ENCODE results near the gene CNTN4. TPM values are rescaled to one million over a fixed set of nuclear protein-coding genes. Genes with fewer than 3 reads are reported as not detected.

Gene CNTN4
- total RNA-seq, 1 donor from 2014 or later: not detected

DNA sequence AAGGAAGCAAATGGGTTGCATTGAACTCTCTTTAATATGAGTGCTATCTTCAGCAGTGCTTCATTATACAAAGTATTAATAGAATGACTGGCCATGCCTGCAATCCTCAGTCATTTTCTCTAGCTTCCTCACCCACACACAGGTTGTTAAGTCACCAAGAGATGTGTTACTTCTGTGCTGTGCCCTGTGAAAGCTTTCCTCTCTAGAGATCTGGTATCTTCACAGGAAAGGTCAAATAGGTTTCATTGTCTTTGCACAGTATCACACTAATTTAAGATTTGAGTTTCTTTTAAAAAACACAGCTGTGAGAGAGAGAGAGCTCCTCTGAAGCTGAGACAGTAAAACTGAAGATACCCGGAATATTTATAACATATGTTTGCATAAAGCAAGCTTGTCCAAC, 278.6 kb downstream of the CNTN4 start:
- intact Hi-C loops (cut with micrococcal nuclease): no loop called here

DNA sequence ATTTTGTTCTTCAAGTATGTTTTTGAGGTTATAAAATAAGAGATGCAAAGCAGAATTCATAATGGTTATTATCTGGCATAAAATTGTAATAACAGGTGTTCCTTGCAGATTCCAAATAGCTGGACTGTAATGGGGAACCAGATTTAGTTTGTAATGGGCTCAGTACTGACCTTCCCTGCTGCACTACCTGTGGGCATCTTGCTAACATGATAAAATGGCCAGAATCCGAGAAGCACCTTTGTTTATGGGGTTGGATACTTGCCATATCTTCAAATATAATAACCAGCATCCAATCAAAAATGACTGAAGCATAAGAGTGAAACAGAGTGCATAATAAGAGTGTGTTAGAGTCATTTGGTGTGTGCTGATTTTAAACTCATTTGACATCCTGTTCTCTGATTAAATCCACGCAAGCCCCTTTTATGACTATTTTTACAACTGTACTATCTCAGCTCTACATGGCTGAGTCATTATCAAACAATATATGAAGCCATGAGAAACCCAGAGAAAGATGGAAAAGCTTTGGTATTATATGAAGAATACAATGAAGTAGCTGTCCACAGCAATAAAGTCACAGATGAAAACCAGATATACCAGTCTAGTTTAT, 292.4 kb downstream of the CNTN4 start:
- intact Hi-C loops (cut with micrococcal nuclease): no loop called here

DNA sequence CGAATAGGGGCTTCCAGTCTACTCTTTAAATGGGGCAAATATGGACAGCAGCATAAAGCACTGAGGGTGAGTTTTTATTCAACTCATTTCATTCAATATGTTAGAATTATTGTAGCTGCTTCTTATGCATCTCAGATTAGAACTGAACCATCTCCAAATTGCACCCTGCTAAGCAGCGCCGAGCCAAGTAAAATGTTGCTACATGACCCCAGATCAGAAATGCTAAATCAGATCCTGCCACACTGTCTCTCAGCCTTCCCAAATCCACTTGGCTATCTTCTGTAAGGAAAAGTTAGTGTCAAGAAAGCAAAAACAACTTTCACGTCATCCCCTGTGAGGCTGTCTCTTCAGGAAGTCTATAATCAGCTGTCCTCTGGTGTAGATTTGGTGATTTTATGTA, 293.2 kb downstream of the CNTN4 start:
- intact Hi-C loops (cut with micrococcal nuclease): no loop called here

DNA sequence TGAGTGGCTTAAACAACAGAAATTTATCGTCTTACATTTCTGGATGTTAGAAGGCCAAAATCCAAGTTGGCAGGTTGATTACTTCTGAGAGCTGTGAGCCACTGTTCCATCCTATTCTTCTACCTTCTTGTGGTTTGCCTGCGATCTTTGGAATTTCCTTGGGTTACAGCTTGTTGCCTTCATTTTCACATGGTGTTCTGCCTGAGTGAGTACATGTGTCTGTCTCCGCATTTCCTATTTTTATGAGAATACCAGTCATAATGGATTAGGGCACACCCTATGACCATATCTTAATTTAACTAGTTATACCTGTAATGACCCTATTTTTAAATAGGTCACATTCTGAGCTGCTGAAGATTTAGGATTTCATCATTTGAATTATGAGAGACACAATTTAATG, 294.3 kb downstream of the CNTN4 start:
- intact Hi-C loops (cut with micrococcal nuclease): no loop called here

DNA sequence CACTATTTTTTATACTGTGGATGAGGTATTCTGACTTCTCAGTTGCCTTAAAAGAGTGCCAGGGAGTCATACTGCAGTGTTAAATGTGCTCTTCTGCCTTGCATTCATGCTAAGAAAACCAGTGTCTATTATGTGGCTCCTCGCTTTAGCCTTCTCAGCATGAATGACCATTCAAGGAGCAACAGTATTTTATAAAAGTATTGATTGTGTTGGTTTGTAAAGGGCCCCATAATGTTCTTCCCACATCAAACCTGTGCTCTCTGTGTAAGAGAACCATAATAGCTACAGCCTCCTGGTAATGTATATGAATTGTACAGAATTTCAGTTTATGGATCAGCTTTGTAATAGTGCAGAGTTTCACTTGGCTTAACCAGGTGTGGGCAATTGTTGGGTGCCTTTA, 316.4 kb downstream of the CNTN4 start:
- intact Hi-C loops (cut with micrococcal nuclease): no loop called here

DNA sequence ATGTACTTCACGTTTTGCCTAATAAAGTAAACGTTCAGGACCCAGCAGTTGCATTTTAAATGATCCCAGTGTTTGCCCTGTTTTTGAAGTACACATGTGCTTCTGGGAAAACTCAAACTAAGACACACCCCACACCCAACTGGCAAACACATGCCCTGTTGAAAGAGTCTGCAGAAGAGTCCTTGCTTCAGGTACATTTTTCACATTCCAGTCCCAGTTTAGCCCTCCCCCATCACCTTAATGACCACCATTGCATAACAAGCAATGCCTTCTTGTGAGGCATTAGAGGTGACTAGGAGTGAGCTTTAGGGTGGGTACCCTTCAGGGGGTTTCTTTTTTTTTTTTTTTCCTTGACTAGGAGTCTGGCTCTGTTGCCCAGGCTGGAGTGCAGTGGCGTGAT, 322.3 kb downstream of the CNTN4 start:
- intact Hi-C loops (cut with micrococcal nuclease): no loop called here

DNA sequence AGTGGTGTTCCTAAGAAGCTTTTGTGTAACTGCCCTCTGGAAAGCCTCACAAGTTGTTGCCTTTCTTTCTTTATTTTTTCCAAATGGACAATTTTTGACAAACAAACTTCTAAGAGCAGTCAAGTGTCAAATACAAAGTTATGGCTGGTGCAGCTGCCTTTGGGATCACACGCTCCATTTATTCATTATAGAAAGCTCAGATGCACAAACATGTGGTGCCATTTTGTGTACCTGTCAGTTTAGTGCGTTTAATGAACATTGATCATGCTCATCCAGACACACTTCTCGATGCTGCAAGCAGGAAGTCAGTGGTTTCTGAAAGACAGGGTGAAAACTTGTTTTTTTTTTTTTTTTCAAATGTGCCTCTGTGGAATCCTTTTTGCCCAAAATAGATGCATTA, 324.5 kb downstream of the CNTN4 start:
- intact Hi-C loops (cut with micrococcal nuclease): no loop called here

DNA sequence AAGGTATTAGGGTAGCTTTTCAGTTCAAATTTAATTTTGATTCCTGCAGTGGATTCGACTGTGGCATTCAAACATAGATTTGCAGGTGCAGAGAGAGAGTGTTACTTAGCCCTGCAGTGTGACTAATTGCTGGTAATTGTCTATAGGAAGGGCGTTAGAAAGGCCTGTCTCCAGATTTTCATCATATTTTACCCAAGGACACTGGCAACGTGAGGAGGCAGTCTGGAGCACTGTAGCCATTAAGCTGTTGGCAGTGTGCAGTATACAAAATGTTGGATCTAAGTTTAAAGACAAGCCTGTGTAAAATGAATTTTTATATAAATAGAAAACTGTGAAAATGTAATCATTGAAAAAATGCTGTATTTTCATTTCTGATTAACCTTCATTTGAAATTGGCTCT, 342.9 kb downstream of the CNTN4 start:
- intact Hi-C loops (cut with micrococcal nuclease): no loop called here

DNA sequence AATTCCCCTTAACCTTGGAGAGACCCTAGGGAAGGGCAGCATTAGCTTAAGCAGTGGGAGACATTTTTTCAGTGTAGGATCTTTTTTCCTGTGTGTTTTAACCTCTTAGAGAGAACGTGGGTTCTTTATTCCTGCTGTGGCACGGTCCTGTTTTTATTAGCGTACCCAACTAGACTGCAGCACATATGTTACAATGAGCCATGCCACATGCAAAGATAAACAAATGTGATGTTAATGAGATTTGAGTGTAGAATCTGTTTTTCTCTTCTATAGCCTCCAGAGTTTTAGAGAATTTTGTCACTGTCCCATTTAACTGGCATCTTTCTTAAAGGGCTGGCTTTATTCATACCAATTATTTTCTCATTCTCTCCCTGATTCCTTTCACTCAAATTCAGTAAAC, 347.5 kb downstream of the CNTN4 start:
- intact Hi-C loops (cut with micrococcal nuclease): no loop called here

DNA sequence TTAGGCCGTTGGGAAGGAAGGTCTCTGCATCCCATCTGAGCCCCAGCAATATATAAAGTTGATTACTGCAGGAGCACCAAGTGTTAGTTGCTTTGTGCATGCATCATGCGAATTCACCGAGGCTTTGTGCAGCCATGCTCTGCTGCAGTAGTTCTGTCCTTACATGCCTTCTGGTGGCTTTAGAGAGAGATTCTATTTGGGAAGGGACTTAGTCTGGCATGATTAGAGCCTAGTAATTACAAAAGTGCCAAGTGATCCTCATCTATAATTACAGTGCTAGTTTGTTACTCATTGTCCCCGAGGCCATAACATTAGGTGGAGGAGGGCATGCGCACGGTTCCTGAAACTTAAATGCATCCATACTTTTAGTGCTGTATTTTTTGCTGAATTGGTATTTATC, 353.6 kb downstream of the CNTN4 start:
- intact Hi-C loops (cut with micrococcal nuclease): no loop called here

DNA sequence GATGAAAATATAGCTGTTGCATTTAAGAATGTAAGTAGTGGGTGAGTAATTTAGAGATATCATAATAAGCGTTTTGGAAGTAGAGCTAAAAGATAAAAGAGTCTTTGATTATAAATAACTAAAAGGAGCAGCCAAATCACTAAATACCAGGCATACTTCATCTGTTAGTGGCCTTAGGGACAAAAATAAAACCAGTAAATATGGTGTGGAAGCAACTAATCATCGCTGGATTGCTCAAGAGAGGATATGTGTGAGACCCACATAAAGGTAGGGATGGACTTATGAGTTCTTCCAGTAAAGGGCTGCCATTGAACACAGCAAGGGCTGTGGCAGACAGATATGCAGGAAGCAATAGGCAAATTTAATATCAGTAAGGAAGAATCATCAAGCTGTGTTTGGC, 356.2 kb downstream of the CNTN4 start:
- intact Hi-C loops (cut with micrococcal nuclease): no loop called here

DNA sequence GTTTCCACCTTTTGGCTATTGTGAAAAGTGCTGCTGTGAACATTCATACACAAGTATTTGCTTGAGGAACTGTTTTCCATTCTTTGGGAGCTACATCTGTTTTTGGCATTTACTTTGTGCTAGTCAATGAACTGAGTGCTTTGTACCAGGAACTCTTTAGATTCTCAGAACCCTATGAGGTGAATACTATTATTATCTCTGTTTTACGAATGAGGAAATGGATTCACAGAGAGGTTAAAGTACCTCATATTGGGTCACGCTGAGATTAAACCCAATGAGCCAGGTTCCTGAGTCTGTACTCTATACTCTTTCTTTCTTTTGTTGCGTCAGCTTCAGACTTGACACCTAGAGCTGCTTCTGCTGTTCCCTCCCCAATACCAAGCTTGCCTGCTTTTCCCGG, 358.1 kb downstream of the CNTN4 start:
- intact Hi-C loops (cut with micrococcal nuclease): no loop called here

DNA sequence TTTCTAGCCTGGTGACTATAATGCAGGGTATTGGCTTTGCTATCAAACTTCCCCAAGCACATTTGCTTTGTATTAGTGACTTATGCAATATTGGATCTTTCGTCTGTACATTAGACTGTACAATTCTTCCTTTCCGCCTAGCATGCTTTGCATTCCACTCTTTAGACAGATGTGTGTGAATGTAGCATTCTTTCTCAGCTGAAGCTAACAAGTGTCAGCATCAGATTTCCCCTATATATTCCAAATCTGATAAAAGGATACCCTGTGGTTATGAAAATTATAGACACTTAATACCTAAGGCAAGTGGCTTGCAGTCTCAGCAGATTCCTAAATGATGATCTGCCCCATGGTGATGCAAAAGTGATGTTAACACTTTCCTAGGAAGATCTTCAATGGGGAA, 360.1 kb downstream of the CNTN4 start:
- intact Hi-C loops (cut with micrococcal nuclease): no loop called here

DNA sequence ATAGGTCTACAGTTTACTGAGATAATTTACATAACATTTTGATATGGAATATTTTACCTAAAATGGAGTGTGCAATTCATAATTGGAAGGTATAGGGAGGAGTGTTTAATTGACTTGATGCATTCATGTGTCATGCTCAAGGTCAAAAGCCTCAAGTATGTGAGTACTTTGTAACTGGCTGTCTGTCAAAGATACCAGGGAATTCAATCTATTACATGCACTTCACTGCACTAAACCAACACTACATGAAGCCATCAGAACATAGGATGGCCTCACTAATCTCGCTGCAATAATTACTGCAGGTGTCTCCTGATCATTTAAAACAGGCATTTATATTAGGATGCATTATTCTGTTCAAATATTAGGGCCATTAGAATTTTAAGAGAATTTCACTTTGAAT, 367.2 kb downstream of the CNTN4 start:
- intact Hi-C loops (cut with micrococcal nuclease): no loop called here

DNA sequence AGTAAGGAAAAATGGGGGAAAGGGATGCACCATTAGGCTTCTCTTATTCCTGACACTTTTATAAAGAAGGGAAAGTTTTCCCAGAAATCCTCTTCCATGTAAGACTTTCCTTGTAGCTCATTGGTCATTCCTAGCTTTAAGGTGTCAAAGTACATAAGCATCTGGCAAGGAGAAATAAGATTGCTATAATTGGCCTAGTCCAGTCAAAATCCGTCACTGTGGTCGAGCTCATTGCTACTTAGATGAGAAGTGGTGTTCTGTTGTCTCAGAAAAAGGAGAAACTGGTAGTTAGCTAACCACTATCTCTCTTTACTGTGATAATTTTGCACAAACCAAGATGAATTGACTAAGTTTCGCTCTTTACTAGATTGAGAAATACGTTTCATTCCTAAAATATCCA, 370.1 kb downstream of the CNTN4 start:
- intact Hi-C loops (cut with micrococcal nuclease): loop anchor here (1.0 kb wide), 1 partner anchor 40 kb away; no protein-coding TSS in a partner anchor

DNA sequence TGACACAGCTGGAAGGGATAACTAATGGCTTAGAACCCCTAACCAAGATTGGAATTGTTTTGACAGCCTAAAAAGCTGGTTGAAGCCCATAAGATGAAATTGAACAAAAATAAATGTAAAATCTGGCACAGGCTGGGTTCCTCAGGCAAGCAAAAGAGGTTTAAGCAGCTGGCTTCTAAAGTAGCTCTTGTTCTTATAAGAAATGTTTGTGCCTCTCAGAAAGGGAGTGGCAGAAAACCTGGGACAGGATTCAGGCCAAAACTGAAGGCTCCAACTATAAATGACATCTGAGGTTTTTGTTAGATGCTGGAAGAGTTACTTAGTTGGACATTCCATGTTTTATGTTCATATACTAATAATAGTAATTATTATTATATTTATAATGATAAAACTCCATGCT, 378.3 kb downstream of the CNTN4 start:
- intact Hi-C loops (cut with micrococcal nuclease): no loop called here

DNA sequence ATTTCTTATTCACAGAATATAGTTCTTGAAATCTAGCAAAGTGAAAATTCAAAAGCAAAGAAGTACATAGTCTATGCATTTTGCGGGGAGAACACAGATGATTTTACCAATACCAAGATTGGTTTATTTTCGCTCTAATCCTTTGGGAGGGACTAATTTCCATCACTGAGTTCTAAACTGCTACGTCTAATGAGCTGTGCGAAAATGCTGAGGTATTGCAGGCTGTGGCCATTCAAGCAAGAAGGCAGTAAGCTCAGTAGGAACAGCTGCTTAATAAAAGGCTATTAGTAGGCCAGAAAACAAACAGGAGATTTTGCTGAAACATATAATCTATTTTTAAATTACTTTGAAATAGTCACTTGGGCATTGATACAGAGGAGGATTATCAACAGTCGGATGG, 379.0 kb downstream of the CNTN4 start:
- intact Hi-C loops (cut with micrococcal nuclease): no loop called here

DNA sequence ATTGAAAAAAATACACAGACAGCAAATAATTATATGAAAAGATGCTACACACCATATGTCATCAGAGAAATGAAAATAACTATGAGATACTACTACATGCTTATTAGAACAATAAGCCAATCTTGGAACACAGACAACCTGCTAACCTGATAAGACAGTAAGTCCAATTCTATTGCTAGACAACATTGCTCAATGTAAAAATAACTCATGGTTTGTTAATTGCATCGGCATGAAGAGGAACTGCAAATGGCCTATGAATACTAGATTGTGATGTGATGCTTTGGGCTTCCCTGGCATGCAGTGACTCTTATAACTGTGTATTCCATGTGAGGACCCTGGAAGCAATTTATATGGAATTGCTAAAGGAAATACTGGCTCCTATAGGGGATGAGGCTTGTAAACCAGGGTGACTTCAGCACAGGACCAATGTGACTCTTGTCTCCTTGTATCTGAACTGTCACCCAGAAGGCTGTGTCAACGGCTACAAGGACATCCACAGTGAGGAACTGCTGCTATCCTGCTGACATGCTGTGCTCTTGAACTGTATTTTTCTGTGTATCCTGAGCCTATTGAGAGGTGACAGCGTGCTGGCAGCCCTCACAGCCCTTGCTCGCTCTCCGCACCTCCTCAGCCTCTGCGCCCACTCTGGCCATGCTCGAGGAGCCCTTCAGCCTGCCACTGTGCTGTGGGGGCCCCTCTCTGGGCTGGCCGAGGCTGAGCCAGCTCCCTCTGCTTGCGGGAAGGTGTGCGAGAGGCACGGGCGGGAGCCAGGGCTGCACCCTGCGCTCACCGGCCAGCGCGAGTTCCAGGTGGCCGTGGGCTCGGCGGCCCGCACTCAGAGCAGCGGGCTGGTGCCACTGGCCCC, 385.7 kb downstream of the CNTN4 start:
- intact Hi-C loops (cut with micrococcal nuclease): no loop called here

DNA sequence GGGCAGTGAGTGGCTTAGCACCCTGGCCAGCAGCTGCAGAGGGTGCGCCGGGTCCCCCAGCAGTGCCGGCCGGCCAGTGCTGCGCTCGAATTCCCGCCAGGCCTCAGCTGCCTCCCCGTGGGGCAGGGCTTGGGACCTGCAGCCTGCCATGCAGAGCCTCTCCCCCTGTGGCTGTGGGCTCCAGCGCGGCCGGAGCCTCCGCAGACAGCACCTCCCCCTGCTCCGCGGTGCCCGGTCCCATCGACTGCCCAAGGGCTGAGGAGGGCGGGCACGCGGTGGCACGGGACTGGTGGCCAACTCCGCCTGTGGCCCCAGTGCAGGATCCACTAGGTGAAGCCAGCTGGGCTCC, 386.3 kb downstream of the CNTN4 start:
- intact Hi-C loops (cut with micrococcal nuclease): no loop called here

DNA sequence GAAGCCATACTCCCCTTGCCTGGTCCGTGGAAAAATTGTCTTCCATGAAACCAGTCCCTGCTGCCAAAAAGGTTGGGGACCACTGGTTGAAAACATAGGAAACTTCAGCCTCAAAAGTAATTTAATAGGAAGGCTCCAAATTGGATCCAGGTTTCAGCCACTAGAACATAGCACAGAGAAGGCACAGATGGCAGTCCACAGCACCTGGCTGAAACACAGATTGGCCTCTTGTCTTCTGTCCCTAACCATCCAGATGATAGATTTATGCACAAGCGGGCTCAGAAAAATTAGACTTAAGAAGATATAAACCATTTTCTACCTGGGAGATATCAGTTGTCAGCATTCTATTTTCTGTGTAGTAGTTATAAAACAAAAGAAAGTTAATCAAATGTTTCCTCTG, 397.1 kb downstream of the CNTN4 start:
- intact Hi-C loops (cut with micrococcal nuclease): no loop called here

DNA sequence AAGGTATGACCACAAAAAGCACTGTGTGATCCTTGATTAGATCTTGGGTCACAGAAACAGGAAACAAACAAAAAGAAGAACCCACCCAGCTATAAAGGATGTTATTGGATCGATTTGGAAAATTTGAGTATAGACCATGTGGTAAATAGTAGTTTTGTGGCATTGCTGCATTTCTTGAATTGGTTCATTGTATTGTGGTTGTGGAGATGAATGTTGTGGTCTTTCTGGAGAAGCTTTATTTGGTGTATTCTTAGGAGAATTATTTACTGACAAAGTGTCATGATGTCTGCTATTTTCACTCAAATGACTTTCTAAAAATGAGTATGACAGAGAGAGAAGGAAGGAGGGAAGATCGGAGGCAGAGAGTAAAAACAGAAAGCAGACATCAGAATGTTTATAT, 406.2 kb downstream of the CNTN4 start:
- intact Hi-C loops (cut with micrococcal nuclease): no loop called here

DNA sequence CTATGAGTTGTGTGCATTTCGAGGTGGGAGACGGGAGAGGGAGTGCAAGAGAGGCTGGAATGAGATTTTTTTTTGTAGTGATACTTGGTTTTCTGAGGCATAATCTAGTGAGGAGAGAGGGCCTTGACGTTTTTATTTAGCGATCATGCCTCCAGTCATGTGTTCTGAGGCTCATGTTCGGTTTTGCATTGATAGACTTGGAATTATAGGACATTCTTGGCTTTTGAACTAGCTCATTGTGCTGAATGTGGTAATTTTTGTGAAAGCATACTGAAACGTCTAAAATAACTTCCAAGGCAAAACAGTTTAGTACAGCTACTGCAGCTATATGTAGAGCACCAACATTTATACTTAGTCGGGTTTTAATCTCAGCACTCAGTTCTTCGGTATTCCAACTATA, 408.1 kb downstream of the CNTN4 start:
- intact Hi-C loops (cut with micrococcal nuclease): no loop called here

DNA sequence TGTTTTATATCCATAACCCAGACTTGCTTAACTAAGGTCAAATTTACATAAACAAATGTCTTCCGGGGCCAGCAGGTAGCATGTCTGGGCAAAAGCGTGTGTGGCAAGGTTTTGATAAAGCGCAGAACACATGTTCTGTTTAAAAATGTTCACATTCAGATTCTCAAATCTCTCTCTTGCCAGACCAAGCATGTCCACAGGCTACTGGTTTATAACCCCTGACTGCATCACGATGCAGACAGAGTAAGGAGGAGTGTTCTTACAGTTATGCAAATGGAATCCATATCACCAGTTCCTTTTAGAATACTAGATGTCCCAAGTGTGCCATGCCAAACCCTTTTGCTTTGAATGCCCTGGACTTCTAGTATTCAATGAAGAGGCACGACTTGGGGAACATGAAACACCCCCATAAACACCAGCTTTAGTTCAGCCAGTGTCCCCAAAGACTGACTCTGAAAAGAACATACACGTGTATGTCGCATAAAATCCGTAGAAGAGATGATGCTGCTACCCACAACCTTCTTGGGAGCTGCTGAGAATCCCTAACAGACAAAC, 412.0 kb downstream of the CNTN4 start:
- intact Hi-C loops (cut with micrococcal nuclease): no loop called here

Measured in T-helper 1 cell treated with Interleukin-12 subunit alpha and Interleukin-12 subunit beta and Interleukin-4 antibody, amounts not matched to agents 30 ng/mL and 1 ng/mL, for 36 hours (primary cell).